Occipital lobe (tissue), 2 donors: ENCODE measurements around the gene SLC16A12. TPM values are rescaled to one million over a fixed set of nuclear protein-coding genes. Genes with fewer than 3 reads are reported as not detected.

Source experiments
- DNase-seq: peaks from one replicate; lab custom pipeline; 2025; lab: John Stamatoyannopoulos, UW
- total RNA-seq: library from RNA; depleted of rRNA; stranded (reverse); fragments of >200 nt; gene quantifications from one replicate; pipeline ENCODE4 v1.2.3, GENCODE V29; 2014

Gene SLC16A12
- total RNA-seq, 1 donor from 2014 or later, result 4.1 TPM

GRCh38 chr10:89515031-89515841 lies 20.2 kb downstream of the SLC16A12 start:
- DNase-seq, result no peak

- DNase-seq, result no peak
Measured at GRCh38 chr10:89513206-89513605, 22.2 kb downstream of the SLC16A12 start.

- DNase-seq, result no peak
Measured at GRCh38 chr10:89505640-89506275, 29.6 kb downstream of the SLC16A12 start.

- DNase-seq, result no peak
Measured at GRCh38 chr10:89504691-89505090, 30.7 kb downstream of the SLC16A12 start.

GRCh38 chr10:89503652-89504370 lies 31.6 kb downstream of the SLC16A12 start:
- no peak for DNase-seq

GRCh38 chr10:89503151-89503550 lies 32.2 kb downstream of the SLC16A12 start:
- no peak for DNase-seq

- DNase-seq, result no peak
Measured at GRCh38 chr10:89502549-89502948, 32.8 kb downstream of the SLC16A12 start.

GRCh38 chr10:89494575-89494974 lies 40.8 kb downstream of the SLC16A12 start:
- DNase-seq, result no peak

GRCh38 chr10:89494068-89494467 lies 41.3 kb downstream of the SLC16A12 start:
- DNase-seq, result no peak

- DNase-seq, result no peak
Measured at GRCh38 chr10:89491932-89492331, 43.5 kb downstream of the SLC16A12 start.

- DNase-seq, result no peak
Measured at GRCh38 chr10:89490596-89491335, 44.6 kb downstream of the SLC16A12 start.

- DNase-seq, result no peak
Measured at GRCh38 chr10:89482256-89482655, 53.1 kb downstream of the SLC16A12 start.

GRCh38 chr10:89481662-89482061 lies 53.7 kb downstream of the SLC16A12 start:
- no peak for DNase-seq

- no peak for DNase-seq
Measured at GRCh38 chr10:89479771-89480446, 55.5 kb downstream of the SLC16A12 start.

GRCh38 chr10:89478739-89479654 lies 56.4 kb downstream of the SLC16A12 start:
- no peak for DNase-seq

- DNase-seq, result no peak
Measured at GRCh38 chr10:89478085-89478738, 57.2 kb downstream of the SLC16A12 start.

- no peak for DNase-seq
Measured at GRCh38 chr10:89476150-89476549, 59.2 kb downstream of the SLC16A12 start.

GRCh38 chr10:89475591-89475998 lies 59.8 kb downstream of the SLC16A12 start:
- no peak for DNase-seq

GRCh38 chr10:89475125-89475524 lies 60.3 kb downstream of the SLC16A12 start:
- DNase-seq, result no peak
